Measurements from ENCODE around the gene GPATCH3. TPM values are rescaled to one million over a fixed set of nuclear protein-coding genes. Genes with fewer than 3 reads are reported as not detected.
A peak's percentile ranks its signal among the peaks of the same experiment; 100 is the strongest.

Gene GPATCH3
- total RNA-seq, 1 experiment from 2014 or later: 14.8 TPM

DNA sequence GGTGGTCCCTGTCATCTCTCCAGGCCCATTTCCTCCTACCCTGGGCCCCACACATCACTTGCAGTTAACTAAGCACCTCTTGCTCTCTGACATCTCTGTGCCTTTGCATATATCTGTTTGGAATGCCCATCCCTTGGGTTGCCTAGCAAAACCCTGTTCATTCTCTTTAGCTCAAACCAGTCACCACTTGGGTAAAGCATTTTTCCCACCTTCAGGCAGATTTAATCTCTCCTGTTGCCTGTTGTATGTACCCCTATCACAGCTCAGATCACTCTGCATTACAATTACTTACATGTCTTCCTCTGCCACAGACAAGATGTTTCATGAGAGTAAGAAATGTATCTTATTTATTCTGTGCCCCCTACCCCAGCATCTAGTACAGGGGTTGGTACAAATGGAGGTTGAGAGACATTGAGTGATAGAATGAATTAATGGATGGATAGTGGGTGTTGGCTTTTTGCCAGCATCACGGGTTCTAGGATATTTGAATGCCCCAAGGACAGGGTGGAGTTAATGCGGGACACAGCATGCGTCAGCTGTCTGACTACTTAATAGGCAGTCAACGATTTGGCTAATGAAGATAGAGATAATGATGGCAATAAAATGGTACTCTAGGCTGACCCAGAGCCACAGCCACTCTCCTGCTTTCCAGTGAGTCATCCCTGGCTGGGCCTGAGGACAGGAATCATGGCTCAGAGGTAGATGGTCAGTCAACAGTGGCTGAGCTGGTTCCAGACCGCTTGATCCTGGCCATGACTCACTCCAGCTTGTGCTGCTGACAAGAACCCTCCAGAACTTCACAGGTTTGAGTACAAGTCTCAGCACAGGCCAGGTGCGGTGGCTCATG is 7.0 kb upstream of the GPATCH3 start:
- H3K9ac ChIP-seq (ENCODE audit: low read length): no peak overlapping the region
- no peaks in the 10 kb centered on the region for H4K20me1 ChIP-seq (ENCODE audit: insufficient read depth)
- no peaks in the 10 kb centered on the region for H3K9me3 ChIP-seq (ENCODE audit: control insufficient read depth in 1 of 2, insufficient read depth in 1 of 2, low read depth in 1 of 2, low read length in 2 of 2)
- no peak overlapping the region for H3K4me3 ChIP-seq (replicated peaks in 1 of 2; ENCODE audit: low read depth in 1 of 2, low read length in 2 of 2)
- DNase-seq (ENCODE audit: low read depth, low spot score) (peak; percentile 73), ATAC-seq (peak; percentile 91)
- ChIA-PET POLR2A (no interaction called here), RAD21 (ENCODE audit: low non-redundant PET in 1 of 2, low total read pairs in 2 of 2, uncharacterized antibody in 2 of 2, unreplicated experiment in 2 of 2) (no interaction called here), CTCF (no interaction called here)
- TF ChIP-seq JUND (IDR thresholded peaks at IDR 0.05) (peak; percentile 78), ATF3 (IDR thresholded peaks at IDR 0.05) (no peak), FOSL1 (IDR thresholded peaks at IDR 0.05; ENCODE audit: low read depth) (peak; percentile 69), SIN3A (IDR thresholded peaks at IDR 0.05; ENCODE audit: low read depth) (no peak), EZH2 (IDR thresholded peaks at IDR 0.05) (no peak), SP1 (IDR thresholded peaks at IDR 0.05; ENCODE audit: low read depth) (peak; percentile 39; the same call in 1 of the 2 replicates), CBX3 (IDR thresholded peaks at IDR 0.05; ENCODE audit: low read depth) (peak; percentile 58; the same call in 1 of the 2 replicates), CEBPB (IDR thresholded peaks at IDR 0.05; ENCODE audit: low read depth) (no peak), POLR2AphosphoS5 (IDR thresholded peaks at IDR 0.05; ENCODE audit: low read depth, low read length) (no peak)
- TF ChIP-seq, protein P1, sequence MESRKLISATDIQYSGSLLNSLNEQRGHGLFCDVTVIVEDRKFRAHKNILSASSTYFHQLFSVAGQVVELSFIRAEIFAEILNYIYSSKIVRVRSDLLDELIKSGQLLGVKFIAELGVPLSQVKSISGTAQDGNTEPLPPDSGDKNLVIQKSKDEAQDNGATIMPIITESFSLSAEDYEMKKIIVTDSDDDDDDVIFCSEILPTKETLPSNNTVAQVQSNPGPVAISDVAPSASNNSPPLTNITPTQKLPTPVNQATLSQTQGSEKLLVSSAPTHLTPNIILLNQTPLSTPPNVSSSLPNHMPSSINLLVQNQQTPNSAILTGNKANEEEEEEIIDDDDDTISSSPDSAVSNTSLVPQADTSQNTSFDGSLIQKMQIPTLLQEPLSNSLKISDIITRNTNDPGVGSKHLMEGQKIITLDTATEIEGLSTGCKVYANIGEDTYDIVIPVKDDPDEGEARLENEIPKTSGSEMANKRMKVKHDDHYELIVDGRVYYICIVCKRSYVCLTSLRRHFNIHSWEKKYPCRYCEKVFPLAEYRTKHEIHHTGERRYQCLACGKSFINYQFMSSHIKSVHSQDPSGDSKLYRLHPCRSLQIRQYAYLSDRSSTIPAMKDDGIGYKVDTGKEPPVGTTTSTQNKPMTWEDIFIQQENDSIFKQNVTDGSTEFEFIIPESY (IDR thresholded peaks at IDR 0.05; ENCODE audit: extremely low read depth, insufficient replicate concordance, low read length): no peak
- peak overlapping the region; percentile 30 for H3K4me2 ChIP-seq (ENCODE audit: low read length)
- no peak overlapping the region for H2AFZ ChIP-seq (ENCODE audit: low read depth, low read length, poor library complexity, severe bottlenecking)
- intact Hi-C loops (cut with micrococcal nuclease): no loop called here
- H3K79me2 ChIP-seq (ENCODE audit: insufficient read depth, low read length): no peaks in the 10 kb centered on the region
- no peaks in the 10 kb centered on the region for H3K9me2 ChIP-seq (ENCODE audit: insufficient read depth)
- no peaks in the 10 kb centered on the region for H3K27me3 ChIP-seq (ENCODE audit: insufficient read depth, low read length)
- H3K36me3 ChIP-seq (ENCODE audit: control insufficient read depth in 1 of 2, insufficient read depth in 2 of 2, low read length in 2 of 2): no peaks in the 10 kb centered on the region
- H3K4me1 ChIP-seq (ENCODE audit: control insufficient read depth in 1 of 2, insufficient read depth in 2 of 2, low read length in 2 of 2): peaks cover 0 to 14% of the 10 kb centered on the region in 2 experiments; a peak in 2 of 4 replicates
- no peak overlapping the region for H3K27ac ChIP-seq (ENCODE audit: low read depth, low read length)
- no TSS peak for BruUV-seq (replicated peaks)

Measured in HCT116 (cell line).